SK-N-SH (cell line): ENCODE data around the gene NUF2.

Experiments
- CTCF ChIP-seq: fragments of 200-600 bp; sonication (generic); IDR thresholded peaks from 2 replicates; pipeline ENCODE4 v1.6.1; 2017; ENCODE audit warnings: antibody characterized with exemption, mild to moderate bottlenecking, moderate library complexity
- GABPA ChIP-seq: IDR thresholded peaks from 2 replicates; pipeline ENCODE4 v1.4.0; 2012; ENCODE audit warnings: low read depth, mild to moderate bottlenecking
- GATA2 ChIP-seq: sonication (generic); formaldehyde crosslinking; IDR thresholded peaks from 2 replicates; pipeline ENCODE4 v1.5.0; 2020; ENCODE audit warnings: mild to moderate bottlenecking, missing genetic modification reagents
- MXI1 ChIP-seq: IDR thresholded peaks from 2 replicates; pipeline ENCODE4 v1.6.1; 2012; ENCODE audit warnings: mild to moderate bottlenecking, low read depth, low read length, improper control_type of control experiment
- POLR2AphosphoS5 ChIP-seq: IDR thresholded peaks from 2 replicates; pipeline ENCODE4 v1.6.1; 2012; ENCODE audit warnings: low read depth, low read length
- RAD21 ChIP-seq: IDR thresholded peaks from 2 replicates; pipeline ENCODE4 v1.6.1; 2012; ENCODE audit warnings: mild to moderate bottlenecking, low read length
- REST ChIP-seq: IDR thresholded peaks from 2 replicates; pipeline ENCODE4 v1.6.1; 2012; ENCODE audit warnings: mild to moderate bottlenecking, low read depth, low read length, moderate library complexity
- TAF1 ChIP-seq: IDR thresholded peaks from 2 replicates; pipeline ENCODE4 v1.6.1; 2012; ENCODE audit warnings: low read depth, mild to moderate bottlenecking, low read length, moderate library complexity, borderline replicate concordance

- no peak for TF ChIP-seq RAD21
- TF ChIP-seq GABPA: no peak
- TF ChIP-seq POLR2AphosphoS5: no peak
- TF ChIP-seq CTCF: no peak
- no peak for TF ChIP-seq GATA2 (CRISPR knock-in tag)
- TF ChIP-seq REST: no peak
- no peak for TF ChIP-seq TAF1
- TF ChIP-seq MXI1: no peak
These were observed 25.1 kb upstream of the NUF2 start for GRCh38 chr1:163296504-163297263.
